Stimulated activated CD4-positive, alpha-beta T cell treated with anti-CD3 and anti-CD28 coated beads, TNF-alpha, amount 100 ng/mL, for 24 hours (primary cell): ENCODE measurements around the gene GPATCH11.

Experiments
- DNase-seq, 3 experiments: peaks; one replicate each; pipeline ENCODE4 v3.0.0-alpha.2; 2020; ENCODE audit warnings: low read depth in 3 of 3

GPATCH11 gene

GRCh38 chr2:37109523-37109922 is 25.2 kb downstream of the GPATCH11 start:
- no peak for DNase-seq

GRCh38 chr2:37110306-37111212 is 26.2 kb downstream of the GPATCH11 start:
- no peak for DNase-seq

GRCh38 chr2:37111958-37112357 is 27.6 kb downstream of the GPATCH11 start:
- no peak for DNase-seq

- no peak for DNase-seq
Measured at GRCh38 chr2:37117566-37117965, 33.2 kb downstream of the GPATCH11 start.

GRCh38 chr2:37119157-37119556 is 34.8 kb downstream of the GPATCH11 start:
- no peak for DNase-seq

GRCh38 chr2:37125416-37125815 is 41.1 kb downstream of the GPATCH11 start:
- DNase-seq: no peak

- DNase-seq: no peak
Measured at GRCh38 chr2:37132914-37133313, 48.6 kb downstream of the GPATCH11 start.

GRCh38 chr2:37142546-37142945 is 58.2 kb downstream of the GPATCH11 start:
- DNase-seq: no peak

- no peak for DNase-seq
Measured at GRCh38 chr2:37143974-37144373, 59.7 kb downstream of the GPATCH11 start.

GRCh38 chr2:37146062-37146461 is 61.7 kb downstream of the GPATCH11 start:
- no peak for DNase-seq

- DNase-seq: no peak
Measured at GRCh38 chr2:37148325-37148724, 64.0 kb downstream of the GPATCH11 start.
